Peyer's patch (tissue), 4 donors: Measurements from ENCODE around the gene CCNG2. TPM values are rescaled to one million over a fixed set of nuclear protein-coding genes. Genes with fewer than 3 reads are reported as not detected.

Experiments
- DNase-seq, 3 donors: peaks; one replicate each; pipeline ENCODE4 v3.0.0-alpha.2; 2017 to 2019
- H3K27ac ChIP-seq, 4 donors: fragments of 200-600 bp; sonication (generic); one replicate each; pipeline ENCODE4 v1.5.1; 2016 to 2019
- H3K27me3 ChIP-seq, 2 donors: fragments of 200-600 bp; sonication (generic); one replicate each; pipeline ENCODE4 v1.5.1; 2019
- H3K36me3 ChIP-seq, 3 donors: fragments of 200-600 bp; sonication (generic); one replicate each; pipeline ENCODE4 v1.5.1; 2016 to 2019
- H3K4me1 ChIP-seq, 4 donors: fragments of 200-600 bp; sonication (generic); one replicate each; pipeline ENCODE4 v1.5.1; 2016 to 2019
- H3K4me3 ChIP-seq, 4 donors: fragments of 200-600 bp; sonication (generic); 1 replicate in 3 of 4; 2 replicates in 1 of 4; pipeline ENCODE4 v1.5.1; 2016 to 2019; ENCODE audit warnings: mild to moderate bottlenecking in 1 of 4
- H3K9me3 ChIP-seq, 4 donors: fragments of 200-600 bp; sonication (generic); one replicate each; pipeline ENCODE4 v1.5.1; 2016 to 2019; ENCODE audit warnings: mild to moderate bottlenecking in 1 of 4
- CTCF ChIP-seq, 6 experiments: fragments of 450-650 bp in 4 of 6; fragments of 200-600 bp in 2 of 6; sonication (generic) in 1 of 6; IDR thresholded peaks; one replicate each; pipeline ENCODE4 v1.5.1; 2017 to 2019; ENCODE audit warnings: antibody characterized with exemption in 6 of 6, mild to moderate bottlenecking in 3 of 6, moderate library complexity in 1 of 6
- POLR2A ChIP-seq, 2 donors: fragments of 450-650 bp; IDR thresholded peaks; one replicate each; pipeline ENCODE4 v1.5.1; 2017; ENCODE audit warnings: antibody characterized with exemption in 2 of 2, mild to moderate bottlenecking in 2 of 2, moderate library complexity in 2 of 2
- total RNA-seq, 4 donors: library from RNA; depleted of rRNA; stranded (reverse); fragments of >200 nt; gene quantifications; one replicate each; pipeline ENCODE4 v1.1.0, GENCODE V29; 2016

The CCNG2 gene
- total RNA-seq, 4 donors from 2014 or later = 19.8 to 29.7 (median 25.8) TPM

- H3K4me1 ChIP-seq = peaks cover 0 to 18% (median 0%) of the 10 kb centered on the region in 4 donors
- H3K36me3 ChIP-seq = no peaks in the 10 kb centered on the region
- TF ChIP-seq POLR2A (IDR thresholded peaks at IDR 0.05) = no peak
- TF ChIP-seq CTCF (IDR thresholded peaks at IDR 0.05) = no peak
- no peak overlapping the region for H3K4me3 ChIP-seq
- H3K27me3 ChIP-seq = no peaks in the 10 kb centered on the region
- H3K9me3 ChIP-seq = no peaks in the 10 kb centered on the region
- H3K27ac ChIP-seq = peak overlapping the region in 1 of 4 donors; percentile 40
- DNase-seq = no peak
These were observed 13.9 kb upstream of the CCNG2 start for GRCh38 chr4:77143091-77143490.

GRCh38 chr4:77145842-77146185 lies 11.2 kb upstream of the CCNG2 start:
- TF ChIP-seq POLR2A (IDR thresholded peaks at IDR 0.05) (no peak), CTCF (IDR thresholded peaks at IDR 0.05) (no peak)
- H3K4me1 ChIP-seq = peaks cover 0 to 18% (median 0%) of the 10 kb centered on the region in 4 donors
- no peaks in the 10 kb centered on the region for H3K36me3 ChIP-seq
- H3K4me3 ChIP-seq = no peak overlapping the region
- H3K27ac ChIP-seq = peak overlapping the region in 2 of 4 donors; percentile 14 to 42
- no peaks in the 10 kb centered on the region for H3K9me3 ChIP-seq
- no peak for DNase-seq
- H3K27me3 ChIP-seq = no peaks in the 10 kb centered on the region

GRCh38 chr4:77146186-77147078 lies 10.6 kb upstream of the CCNG2 start:
- H3K4me1 ChIP-seq = peaks cover 0 to 18% (median 0%) of the 10 kb centered on the region in 4 donors
- peak overlapping the region in 3 of 4 donors; percentile 2 to 42 (median 14) for H3K27ac ChIP-seq
- DNase-seq = no peak
- H3K9me3 ChIP-seq = no peaks in the 10 kb centered on the region
- no peaks in the 10 kb centered on the region for H3K36me3 ChIP-seq
- H3K4me3 ChIP-seq = no peak overlapping the region
- H3K27me3 ChIP-seq = no peaks in the 10 kb centered on the region
- TF ChIP-seq CTCF (IDR thresholded peaks at IDR 0.05) = no peak
- TF ChIP-seq POLR2A (IDR thresholded peaks at IDR 0.05) = no peak

- H3K4me1 ChIP-seq = peaks cover 0 to 18% (median 0%) of the 10 kb centered on the region in 4 donors
- H3K27me3 ChIP-seq = no peaks in the 10 kb centered on the region
- TF ChIP-seq POLR2A (IDR thresholded peaks at IDR 0.05) (no peak), CTCF (IDR thresholded peaks at IDR 0.05) (no peak)
- H3K27ac ChIP-seq = peak overlapping the region in 3 of 4 donors; percentile 2 to 15 (median 14)
- H3K36me3 ChIP-seq = no peaks in the 10 kb centered on the region
- DNase-seq = no peak
- no peaks in the 10 kb centered on the region for H3K9me3 ChIP-seq
- H3K4me3 ChIP-seq = no peak overlapping the region
These were observed 9.8 kb upstream of the CCNG2 start for GRCh38 chr4:77147079-77147782.

GRCh38 chr4:77148078-77148477 lies 8.9 kb upstream of the CCNG2 start:
- Histone ChIP-seq H3K27ac (peak overlapping the region in 1 of 4 donors; percentile 15), H3K36me3 (no peaks in the 10 kb centered on the region), H3K4me1 (peaks cover 0 to 18% (median 0%) of the 10 kb centered on the region in 4 donors), H3K9me3 (no peaks in the 10 kb centered on the region), H3K4me3 (no peak overlapping the region), H3K27me3 (no peaks in the 10 kb centered on the region)
- DNase-seq = no peak
- TF ChIP-seq POLR2A (IDR thresholded peaks at IDR 0.05) (no peak), CTCF (IDR thresholded peaks at IDR 0.05) (no peak)
